HL-60 (cell line): Measurements from ENCODE around the gene HYCC1.
"Not testable (repeated sequence)": the region's sequence is repeated elsewhere in the genome, so short reads cannot be mapped to it uniquely, and the experiment has no call there.

Experiments
- DNase-seq, 2 experiments: peaks; one replicate each; pipeline ENCODE4 v3.0.0-alpha.2; 2010 to 2020; ENCODE audit warnings: low read depth in 1 of 2, low spot score in 1 of 2
- H3K27ac ChIP-seq: fragments of 250-450 bp; sonication (Bioruptor Pico); replicated peaks from 2 replicates; pipeline ENCODE4 v1.5.1; 2020; ENCODE audit warnings: mild to moderate bottlenecking, moderate library complexity
- H3K27me3 ChIP-seq: fragments of 250-450 bp; sonication (Bioruptor Pico); 2 replicates; pipeline ENCODE4 v1.5.1; 2021; ENCODE audit warnings: mild to moderate bottlenecking, moderate library complexity; ENCODE audit not compliant: insufficient read depth, poor library complexity, severe bottlenecking
- H3K4me3 ChIP-seq: replicated peaks from 2 replicates; pipeline ENCODE4 v1.5.1; 2011; ENCODE audit warnings: mild to moderate bottlenecking, control low read depth, low read length; ENCODE audit not compliant: insufficient read depth
- GABPA ChIP-seq: IDR thresholded peaks from 2 replicates; pipeline ENCODE4 v1.6.1; 2012; ENCODE audit warnings: low read depth
- POLR2AphosphoS5 ChIP-seq: IDR thresholded peaks from 2 replicates; pipeline ENCODE4 v1.6.1; 2012; ENCODE audit warnings: low read depth
- REST ChIP-seq: IDR thresholded peaks from 2 replicates; pipeline ENCODE4 v1.6.1; 2012; ENCODE audit warnings: low read depth; ENCODE audit not compliant: insufficient replicate concordance
- SPI1 ChIP-seq: IDR thresholded peaks from 2 replicates; pipeline ENCODE4 v1.6.1; 2012; ENCODE audit warnings: low read depth, mild to moderate bottlenecking, borderline replicate concordance
- TF ChIP-seq, protein P1 (sequence below): IDR thresholded peaks from one replicate; pipeline ENCODE4 v1.5.1; 2011; ENCODE audit warnings: low read length, control low read depth, inconsistent platforms; ENCODE audit not compliant: insufficient read depth

HYCC1 gene

GRCh38 chr7:22980422-22980821 is 33.5 kb downstream of the HYCC1 start:
- no peaks in the 10 kb centered on the region for H3K27me3 ChIP-seq
- no peak for TF ChIP-seq REST
- no peak for TF ChIP-seq GABPA
- no peak for TF ChIP-seq POLR2AphosphoS5
- TF ChIP-seq, protein P1, sequence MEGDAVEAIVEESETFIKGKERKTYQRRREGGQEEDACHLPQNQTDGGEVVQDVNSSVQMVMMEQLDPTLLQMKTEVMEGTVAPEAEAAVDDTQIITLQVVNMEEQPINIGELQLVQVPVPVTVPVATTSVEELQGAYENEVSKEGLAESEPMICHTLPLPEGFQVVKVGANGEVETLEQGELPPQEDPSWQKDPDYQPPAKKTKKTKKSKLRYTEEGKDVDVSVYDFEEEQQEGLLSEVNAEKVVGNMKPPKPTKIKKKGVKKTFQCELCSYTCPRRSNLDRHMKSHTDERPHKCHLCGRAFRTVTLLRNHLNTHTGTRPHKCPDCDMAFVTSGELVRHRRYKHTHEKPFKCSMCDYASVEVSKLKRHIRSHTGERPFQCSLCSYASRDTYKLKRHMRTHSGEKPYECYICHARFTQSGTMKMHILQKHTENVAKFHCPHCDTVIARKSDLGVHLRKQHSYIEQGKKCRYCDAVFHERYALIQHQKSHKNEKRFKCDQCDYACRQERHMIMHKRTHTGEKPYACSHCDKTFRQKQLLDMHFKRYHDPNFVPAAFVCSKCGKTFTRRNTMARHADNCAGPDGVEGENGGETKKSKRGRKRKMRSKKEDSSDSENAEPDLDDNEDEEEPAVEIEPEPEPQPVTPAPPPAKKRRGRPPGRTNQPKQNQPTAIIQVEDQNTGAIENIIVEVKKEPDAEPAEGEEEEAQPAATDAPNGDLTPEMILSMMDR = no peak
- TF ChIP-seq SPI1 = no peak
- H3K4me3 ChIP-seq = no peak overlapping the region
- DNase-seq = no peak
- no peak overlapping the region for H3K27ac ChIP-seq

DNA sequence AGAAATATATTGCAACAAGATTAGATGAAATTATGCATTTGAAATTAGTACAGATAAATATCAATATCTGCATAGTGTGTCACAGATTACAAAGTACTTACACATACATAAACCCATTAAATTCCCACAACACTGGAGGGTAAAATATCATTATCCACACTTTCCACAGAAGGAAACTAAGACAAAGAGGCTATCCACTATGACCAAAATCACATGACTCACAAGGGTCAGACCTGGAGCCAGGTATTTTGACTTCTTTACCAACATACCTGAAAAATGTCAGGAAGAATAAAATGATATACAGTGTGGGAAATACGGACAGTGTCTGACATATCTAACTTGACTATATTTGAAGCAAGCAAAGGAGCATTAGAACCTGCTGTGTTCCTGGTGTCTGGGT is 34.1 kb downstream of the HYCC1 start:
- no peaks in the 10 kb centered on the region for H3K27me3 ChIP-seq
- H3K4me3 ChIP-seq = no peak overlapping the region
- no peak overlapping the region for H3K27ac ChIP-seq
- no peak for DNase-seq
- TF ChIP-seq REST (no peak), SPI1 (no peak), GABPA (no peak), POLR2AphosphoS5 (no peak)
- TF ChIP-seq, protein P1 = no peak

DNA sequence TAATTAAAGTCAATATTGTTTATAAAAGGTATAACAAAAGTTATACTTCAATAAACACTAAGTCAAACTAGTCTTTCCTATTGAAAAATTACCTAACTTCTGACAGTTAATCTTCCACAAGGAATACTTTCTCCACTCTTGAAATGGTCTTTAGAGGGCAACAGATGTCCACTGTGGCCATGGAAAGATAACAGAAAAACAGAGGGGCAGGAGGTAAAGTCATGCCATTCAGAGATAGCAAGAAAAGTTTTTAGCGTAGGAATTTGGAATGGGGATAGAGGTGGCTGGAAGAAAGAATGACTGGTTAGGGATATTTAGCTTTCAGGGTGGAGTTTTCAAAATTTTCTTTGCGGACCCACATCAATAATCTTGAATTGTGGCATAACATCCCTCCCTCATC is 34.7 kb downstream of the HYCC1 start:
- TF ChIP-seq POLR2AphosphoS5 = no peak
- no peak for TF ChIP-seq GABPA
- TF ChIP-seq SPI1 = no peak
- TF ChIP-seq, protein P1 = no peak
- TF ChIP-seq REST = no peak
- Histone ChIP-seq H3K27me3 (no peaks in the 10 kb centered on the region), H3K4me3 (no peak overlapping the region), H3K27ac (no peak overlapping the region)
- DNase-seq = no peak

DNA sequence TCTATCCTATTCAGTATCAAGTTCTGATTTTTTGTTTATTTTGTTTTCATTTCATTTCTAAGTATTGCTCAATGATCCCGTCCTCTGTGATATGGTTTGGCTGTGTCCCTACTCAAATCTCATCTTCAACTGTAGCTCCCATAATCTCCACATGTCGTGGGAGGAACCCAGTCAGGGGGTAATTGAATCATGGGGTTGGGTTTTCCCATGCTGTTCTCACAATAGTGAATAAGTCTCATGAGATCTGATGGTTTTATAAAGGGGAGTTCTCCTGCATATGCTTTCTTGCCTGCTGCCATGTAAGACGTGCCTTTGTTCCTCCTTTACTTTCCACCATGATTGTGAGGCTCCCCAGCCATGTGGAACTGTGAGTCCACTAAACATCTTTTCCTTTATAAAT is 39.3 kb downstream of the HYCC1 start:
- not testable (repeated sequence) for DNase-seq

More for the DNA sequence above, 39.3 kb downstream of the HYCC1 start:
- H3K27ac ChIP-seq, H3K4me3 ChIP-seq, H3K27me3 ChIP-seq: not testable (repeated sequence)
